Omental fat pad (tissue), 4 donors: ENCODE data around the gene BACE2. TPM values are rescaled to one million over a fixed set of nuclear protein-coding genes. Genes with fewer than 3 reads are reported as not detected.

Experiments
- ATAC-seq: fragments of 150-250 bp; one replicate; pipeline ENCODE4 v1.9.1; 2016; ENCODE audit warnings: mild to moderate bottlenecking, moderate library complexity; ENCODE audit not compliant: low FRiP score
- DNase-seq: peaks from one replicate; pipeline ENCODE4 v3.0.0-alpha.2; 2019; ENCODE audit warnings: low spot score
- CTCF ChIP-seq, 3 donors: fragments of 450-650 bp; IDR thresholded peaks; one replicate each; pipeline ENCODE4 v1.5.1; 2016 to 2017; ENCODE audit warnings: antibody characterized with exemption in 3 of 3, mild to moderate bottlenecking in 3 of 3, moderate library complexity in 2 of 3
- total RNA-seq, 4 donors: library from RNA; depleted of rRNA; stranded (reverse); fragments of >200 nt; gene quantifications; one replicate each; pipeline ENCODE4 v1.1.0, GENCODE V29; 2016

The BACE2 gene
- total RNA-seq, 4 donors from 2014 or later, result 23.5 to 39.3 (median 37.0) TPM

- no peak for TF ChIP-seq CTCF (IDR thresholded peaks at IDR 0.05)
Measured at GRCh38 chr21:41160036-41160435, 7.9 kb upstream of the BACE2 start.

GRCh38 chr21:41161428-41161827 is 6.5 kb upstream of the BACE2 start:
- ATAC-seq (no peak), DNase-seq (no peak)
- TF ChIP-seq CTCF (IDR thresholded peaks at IDR 0.05), result no peak

More at GRCh38 chr21:41160036-41160435, 7.9 kb upstream of the BACE2 start:
- DNase-seq, result no peak
- ATAC-seq, result no peak

GRCh38 chr21:41162096-41162495 is 5.9 kb upstream of the BACE2 start:
- no peak for ATAC-seq

DNA sequence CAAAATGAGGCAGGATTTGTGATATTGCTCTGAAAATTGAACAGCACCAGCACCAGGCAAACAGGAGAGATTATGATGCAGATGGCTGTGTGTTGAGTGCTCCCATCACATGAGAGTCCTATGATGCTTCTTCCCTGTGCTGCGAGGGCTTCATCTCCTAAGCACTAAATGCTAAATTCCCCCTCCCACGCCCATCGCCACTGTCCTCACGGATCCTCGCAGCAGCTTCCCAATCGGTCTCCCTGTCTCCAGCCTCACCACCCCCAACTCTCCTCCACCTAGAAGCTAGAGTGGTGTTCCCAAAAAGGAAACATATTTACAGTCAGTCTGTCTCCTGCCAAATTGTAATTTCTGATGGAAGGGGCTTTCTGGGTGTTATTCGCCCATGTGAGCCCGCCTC is 4.9 kb upstream of the BACE2 start:
- no peak for DNase-seq
- no peak for ATAC-seq
- TF ChIP-seq CTCF (IDR thresholded peaks at IDR 0.05), result no peak

More at GRCh38 chr21:41162096-41162495, 5.9 kb upstream of the BACE2 start:
- DNase-seq, result no peak
- no peak for TF ChIP-seq CTCF (IDR thresholded peaks at IDR 0.05)

- ATAC-seq, result no peak
- no peak for TF ChIP-seq CTCF (IDR thresholded peaks at IDR 0.05)
- no peak for DNase-seq
Measured at GRCh38 chr21:41164052-41164451, 3.9 kb upstream of the BACE2 start.

- no peak for DNase-seq
- no peak for ATAC-seq
- TF ChIP-seq CTCF (IDR thresholded peaks at IDR 0.05), result no peak
Measured at GRCh38 chr21:41164981-41165655, 2.8 kb upstream of the BACE2 start.

GRCh38 chr21:41166884-41167283 is 1.1 kb upstream of the BACE2 start:
- no peak for DNase-seq
- ATAC-seq, result no peak
- no peak for TF ChIP-seq CTCF (IDR thresholded peaks at IDR 0.05)
